Caco-2 (cell line): ENCODE data around the gene HYPK. TPM values are rescaled to one million over a fixed set of nuclear protein-coding genes. Genes with fewer than 3 reads are reported as not detected.
"Not testable (repeated sequence)": the region's sequence is repeated elsewhere in the genome, so short reads cannot be mapped to it uniquely, and the experiment has no call there.

Experiments
- BruUV-seq: library from RNA; stranded (reverse); fragments of 400-500 nt; replicated peaks from 2 replicates; lab custom pipeline; 2021; lab: Mats Ljungman, UMichigan
- CTCF ChIA-PET: fragments of 300-600 bp; sonication (Branson Sonifier 250); formaldehyde crosslinking; loops from one replicate; lab custom pipeline; 2022; ENCODE audit warnings: antibody characterized with exemption; lab: Charles Lee
- POLR2A ChIA-PET: fragments of 300-600 bp; sonication (Branson Sonifier 250); formaldehyde crosslinking; loops from one replicate; lab custom pipeline; 2022; ENCODE audit warnings: antibody characterized with exemption; lab: Charles Lee
- DNase-seq, 2 experiments: peaks; one replicate each; pipeline versions ENCODE4 v3.0.0 to v3.0.0-alpha.2; 2020 to 2022
- H3K27me3 ChIP-seq: replicated peaks from 2 replicates; pipeline ENCODE4 v1.6.0; 2011; ENCODE audit warnings: low read length; ENCODE audit not compliant: control insufficient read depth, insufficient read depth
- H3K36me3 ChIP-seq: 2 replicates; pipeline ENCODE4 v1.5.1; 2011; ENCODE audit warnings: low read length; ENCODE audit not compliant: control insufficient read depth, insufficient read depth
- H3K4me1 ChIP-seq: fragments of 250-450 bp; sonication (Bioruptor Pico); 2 replicates; pipeline ENCODE4 v1.5.1; 2020; ENCODE audit warnings: mild to moderate bottlenecking
- H3K4me3 ChIP-seq: 2 replicates; pipeline ENCODE4 v1.5.1; 2011; ENCODE audit warnings: low read depth, mild to moderate bottlenecking, control low read depth, low read length
- H3K9me3 ChIP-seq: fragments of 250-450 bp; sonication (Bioruptor Pico); 2 replicates; pipeline ENCODE4 v1.5.1; 2020; ENCODE audit warnings: mild to moderate bottlenecking, moderate library complexity
- H3K27ac Mint-ChIP-seq: one replicate; pipeline ENCODE4 v1.8.0; 2022; ENCODE audit warnings: mixed read lengths; ENCODE audit not compliant: unreplicated experiment
- H3K27me3 Mint-ChIP-seq: one replicate; pipeline ENCODE4 v1.8.0; 2022; ENCODE audit warnings: mixed read lengths; ENCODE audit not compliant: insufficient read depth, unreplicated experiment
- H3K36me3 Mint-ChIP-seq: one replicate; pipeline ENCODE4 v1.8.0; 2022; ENCODE audit warnings: mild to moderate bottlenecking, mixed read lengths; ENCODE audit not compliant: insufficient read depth, unreplicated experiment
- H3K4me1 Mint-ChIP-seq: one replicate; pipeline ENCODE4 v1.8.0; 2022; ENCODE audit warnings: low read depth, mixed read lengths; ENCODE audit not compliant: unreplicated experiment
- H3K4me3 Mint-ChIP-seq: one replicate; pipeline ENCODE4 v1.8.0; 2022; ENCODE audit warnings: mild to moderate bottlenecking, moderate library complexity, mixed read lengths; ENCODE audit not compliant: unreplicated experiment
- H3K9me3 Mint-ChIP-seq: one replicate; pipeline ENCODE4 v1.8.0; 2022; ENCODE audit warnings: mixed read lengths; ENCODE audit not compliant: unreplicated experiment
- intact Hi-C: fragments of 100-400 bp; cut with micrococcal nuclease; formaldehyde crosslinking; loops from one replicate; pipeline ENCODE4 v1.10.0; 2022; ENCODE audit not compliant: unreplicated experiment
- total RNA-seq: library from RNA; stranded (reverse); gene quantifications from 2 replicates; pipeline ENCODE4 v1.2.3, GENCODE V29; 2022
- TF ChIP-seq, protein P1 (sequence below), 2 experiments: fragments of 200-600 bp in 1 of 2; IDR thresholded peaks; 1 replicate in 1 of 2; 2 replicates in 1 of 2; pipeline versions ENCODE4 v1.5.1 to v1.8.0; 2011 to 2022; ENCODE audit warnings: antibody characterized with exemption in 1 of 2, control low read depth in 1 of 2, inconsistent platforms in 1 of 2, low read depth in 1 of 2, low read length in 1 of 2, mild to moderate bottlenecking in 1 of 2, moderate library complexity in 1 of 2; ENCODE audit not compliant: insufficient read depth in 1 of 2, severe bottlenecking in 1 of 2, unreplicated experiment in 1 of 2

Gene HYPK
- total RNA-seq, 1 experiment from 2014 or later: 20.4 TPM

DNA sequence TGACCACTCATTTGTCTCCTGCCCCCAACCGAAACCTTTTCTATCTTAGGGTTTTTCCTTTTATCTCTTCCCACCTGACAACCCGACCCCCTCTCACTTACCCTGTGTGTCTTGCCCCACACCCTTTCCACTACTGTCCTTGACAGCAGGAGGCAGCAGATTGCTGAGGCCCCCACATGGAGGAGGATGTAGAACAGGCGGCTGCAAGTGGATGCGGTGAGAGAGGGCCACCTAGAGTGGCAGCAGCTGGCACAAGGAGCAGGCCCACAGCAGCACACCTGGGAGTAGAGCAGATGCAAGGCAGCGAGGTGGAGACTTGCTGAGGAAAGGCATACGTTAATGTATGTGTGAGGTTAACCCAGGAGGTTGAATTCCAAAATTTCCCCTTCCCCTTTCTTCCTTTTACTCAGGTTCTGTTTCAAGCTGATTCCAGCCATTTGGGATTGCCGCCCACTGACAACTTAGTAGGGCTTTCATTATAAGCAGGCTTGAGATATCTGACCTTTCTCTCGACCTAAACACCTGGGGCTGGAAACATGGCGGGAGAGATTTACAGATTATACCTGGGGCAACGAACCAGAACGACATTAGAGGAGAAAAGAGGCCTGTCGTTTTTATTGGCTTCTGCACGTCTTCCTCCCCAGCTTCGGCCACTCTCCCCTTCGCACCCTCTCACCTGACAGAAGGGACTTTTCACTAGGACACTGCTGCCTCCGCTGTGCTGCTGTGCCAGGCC is 1.0 kb upstream of the HYPK start:
- no peaks in the 10 kb centered on the region for H3K27me3 Mint-ChIP-seq
- intact Hi-C loops: no loop called here
- no peaks in the 10 kb centered on the region for H3K27me3 ChIP-seq
- peaks cover 74% of the 10 kb centered on the region for H3K36me3 Mint-ChIP-seq
- peak overlapping the region; percentile 98 for H3K4me3 Mint-ChIP-seq
- H3K9me3 Mint-ChIP-seq: no peaks in the 10 kb centered on the region
- H3K4me1 Mint-ChIP-seq: peaks cover 26% of the 10 kb centered on the region
- TF ChIP-seq, protein P1, sequence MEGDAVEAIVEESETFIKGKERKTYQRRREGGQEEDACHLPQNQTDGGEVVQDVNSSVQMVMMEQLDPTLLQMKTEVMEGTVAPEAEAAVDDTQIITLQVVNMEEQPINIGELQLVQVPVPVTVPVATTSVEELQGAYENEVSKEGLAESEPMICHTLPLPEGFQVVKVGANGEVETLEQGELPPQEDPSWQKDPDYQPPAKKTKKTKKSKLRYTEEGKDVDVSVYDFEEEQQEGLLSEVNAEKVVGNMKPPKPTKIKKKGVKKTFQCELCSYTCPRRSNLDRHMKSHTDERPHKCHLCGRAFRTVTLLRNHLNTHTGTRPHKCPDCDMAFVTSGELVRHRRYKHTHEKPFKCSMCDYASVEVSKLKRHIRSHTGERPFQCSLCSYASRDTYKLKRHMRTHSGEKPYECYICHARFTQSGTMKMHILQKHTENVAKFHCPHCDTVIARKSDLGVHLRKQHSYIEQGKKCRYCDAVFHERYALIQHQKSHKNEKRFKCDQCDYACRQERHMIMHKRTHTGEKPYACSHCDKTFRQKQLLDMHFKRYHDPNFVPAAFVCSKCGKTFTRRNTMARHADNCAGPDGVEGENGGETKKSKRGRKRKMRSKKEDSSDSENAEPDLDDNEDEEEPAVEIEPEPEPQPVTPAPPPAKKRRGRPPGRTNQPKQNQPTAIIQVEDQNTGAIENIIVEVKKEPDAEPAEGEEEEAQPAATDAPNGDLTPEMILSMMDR (IDR thresholded peaks at IDR 0.05; ENCODE audit: insufficient read depth in 1 of 2, low read depth in 1 of 2, low read length in 1 of 2, severe bottlenecking in 1 of 2, unreplicated experiment in 1 of 2): no peak
- BruUV-seq: no TSS peak
- H3K4me1 ChIP-seq: peaks cover 13% of the 10 kb centered on the region
- DNase-seq: peak; percentile 18 to 36
- CTCF ChIA-PET: no interaction called here
- H3K9me3 ChIP-seq: no peaks in the 10 kb centered on the region
- H3K36me3 ChIP-seq: peaks cover 7% of the 10 kb centered on the region
- POLR2A ChIA-PET: no interaction called here
- H3K4me3 ChIP-seq: no peak overlapping the region
- peak overlapping the region; percentile 99 for H3K27ac Mint-ChIP-seq

DNA sequence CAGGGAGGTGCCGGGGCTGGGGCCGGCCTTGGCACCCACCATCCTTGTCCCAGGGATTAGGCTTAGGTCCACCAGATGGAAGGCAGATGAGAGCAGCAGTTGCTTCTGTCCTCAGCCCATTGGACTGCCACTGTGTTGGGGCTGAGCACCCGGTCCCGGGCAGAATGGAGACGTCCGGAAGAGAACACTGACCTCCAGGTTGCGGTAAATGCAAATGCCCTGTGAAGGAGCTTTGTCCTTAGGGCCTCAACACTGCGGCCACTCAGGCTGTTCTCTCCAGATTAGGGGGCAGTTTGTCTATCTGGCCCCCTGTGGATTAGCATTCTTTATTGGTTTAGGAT is 484 bp upstream of the HYPK start, which contains the start of gene SERINC4:
SERINC4 (minus strand) TSS at position 276 of the 341 bp plus-strand sequence; CDS start at position 42, 234 bp downstream.
- CTCF ChIA-PET: no interaction called here
- peak within 1 kb of the TSS; percentile 98 for H3K4me3 Mint-ChIP-seq
- peaks cover 71% of the 10 kb centered on the region for H3K36me3 Mint-ChIP-seq
- H3K9me3 Mint-ChIP-seq: no peaks in the 10 kb centered on the region
- H3K27me3 Mint-ChIP-seq: no peaks in the 10 kb centered on the region
- Histone ChIP-seq H3K9me3 (no peaks in the 10 kb centered on the region), H3K4me1 (peaks cover 13% of the 10 kb centered on the region), H3K36me3 (peaks cover 4% of the 10 kb centered on the region), H3K27me3 (no peaks in the 10 kb centered on the region), H3K4me3 (peak within 1 kb of the TSS; percentile 86)
- TF ChIP-seq, protein P1 (IDR thresholded peaks at IDR 0.05; ENCODE audit: insufficient read depth in 1 of 2, low read depth in 1 of 2, low read length in 1 of 2, severe bottlenecking in 1 of 2, unreplicated experiment in 1 of 2): no peak
- intact Hi-C loops: loop anchor here (2.0 kb wide), 1 partner anchor 25 kb away; the partner anchor contains the start of gene MFAP1
- peak within 1 kb of the TSS; percentile 99 for H3K27ac Mint-ChIP-seq
- H3K4me1 Mint-ChIP-seq: peaks cover 23% of the 10 kb centered on the region
- no TSS peak for BruUV-seq
- DNase-seq: no peak
- POLR2A ChIA-PET: interaction anchor here (1.1 to 1.2 kb wide), 2 partner anchors 25 to 737 kb away, joined by 3 to 9 read pairs; partner anchors contain the start of genes EIF3J and MFAP1

DNA sequence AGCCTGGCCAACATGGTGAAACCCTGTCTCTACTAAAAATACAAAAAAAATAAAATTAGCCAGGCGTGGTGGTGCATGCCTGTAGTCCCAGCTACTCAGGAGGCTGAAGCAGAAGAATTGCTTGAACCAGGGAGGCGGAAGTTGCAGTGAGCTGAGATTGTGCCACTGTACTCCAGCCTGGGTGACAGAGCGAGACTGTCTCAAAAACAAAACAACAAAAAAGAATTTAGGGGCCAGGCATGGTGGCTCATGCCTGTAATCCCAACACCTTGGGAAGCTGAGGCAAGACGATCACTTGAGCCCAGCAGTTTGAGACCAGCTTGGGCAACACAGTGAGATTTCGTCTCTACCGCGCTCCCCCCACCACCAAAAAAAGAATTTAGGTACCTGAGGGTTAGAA is 2.3 kb downstream of the HYPK start:
- intact Hi-C loops, H3K27ac Mint-ChIP-seq, CTCF ChIA-PET, H3K4me3 Mint-ChIP-seq, BruUV-seq, DNase-seq, H3K9me3 ChIP-seq, POLR2A ChIA-PET, H3K9me3 Mint-ChIP-seq, H3K27me3 ChIP-seq, H3K36me3 ChIP-seq, H3K4me3 ChIP-seq, H3K27me3 Mint-ChIP-seq: not testable (repeated sequence)
- peaks cover 23% of the 10 kb centered on the region for H3K4me1 Mint-ChIP-seq
- peaks cover 74% of the 10 kb centered on the region for H3K36me3 Mint-ChIP-seq
- peaks cover 13% of the 10 kb centered on the region for H3K4me1 ChIP-seq
